GM19238 (cell line): Measurements from ENCODE around the gene PCNA.
A peak's percentile ranks its signal among the peaks of the same experiment; 100 is the strongest.

Experiments used
- DNase-seq: peaks from one replicate; pipeline ENCODE4 v3.0.0; 2011; ENCODE audit warnings: low spot score; ENCODE audit not compliant: insufficient read length

The PCNA gene

DNA sequence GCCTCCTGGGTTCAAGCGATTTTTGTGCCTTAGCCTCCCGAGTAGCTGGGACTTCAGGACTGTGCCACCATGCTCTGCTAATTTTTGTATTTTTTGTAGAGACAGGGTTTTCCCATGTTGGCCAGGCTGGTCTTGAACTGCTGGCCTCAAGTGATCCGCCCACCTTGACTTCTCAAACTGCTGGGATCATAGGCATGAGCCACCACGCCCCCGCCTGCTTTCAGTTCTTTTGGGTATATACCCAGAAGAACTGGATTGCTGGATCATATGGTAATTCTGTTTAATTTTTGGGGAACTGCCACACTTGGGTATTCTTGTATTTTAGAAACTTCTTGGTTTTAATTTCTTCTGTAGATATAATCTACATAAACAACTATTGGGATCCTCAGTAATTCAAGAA, 24.1 kb upstream of the PCNA start:
- DNase-seq = no peak

DNA sequence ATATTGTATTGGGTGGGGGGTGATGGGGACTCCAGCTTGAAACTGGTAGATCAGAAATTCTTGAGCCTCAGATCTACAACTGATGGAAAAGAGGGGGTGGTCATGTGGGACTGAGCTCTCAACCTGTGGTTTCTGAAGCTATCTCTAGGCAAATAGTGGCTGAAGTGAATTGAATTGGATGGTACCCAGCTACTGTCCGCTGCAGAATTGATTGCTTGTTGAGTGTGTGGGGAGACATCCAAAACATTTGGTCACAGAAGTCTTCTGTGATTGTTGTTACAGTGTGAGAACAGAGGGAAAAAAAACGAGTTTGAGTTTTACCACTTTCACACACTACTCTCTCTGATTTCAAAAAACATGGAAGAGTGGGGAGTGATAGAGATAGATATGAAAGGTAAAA, 21.9 kb upstream of the PCNA start:
- no peak for DNase-seq

DNA sequence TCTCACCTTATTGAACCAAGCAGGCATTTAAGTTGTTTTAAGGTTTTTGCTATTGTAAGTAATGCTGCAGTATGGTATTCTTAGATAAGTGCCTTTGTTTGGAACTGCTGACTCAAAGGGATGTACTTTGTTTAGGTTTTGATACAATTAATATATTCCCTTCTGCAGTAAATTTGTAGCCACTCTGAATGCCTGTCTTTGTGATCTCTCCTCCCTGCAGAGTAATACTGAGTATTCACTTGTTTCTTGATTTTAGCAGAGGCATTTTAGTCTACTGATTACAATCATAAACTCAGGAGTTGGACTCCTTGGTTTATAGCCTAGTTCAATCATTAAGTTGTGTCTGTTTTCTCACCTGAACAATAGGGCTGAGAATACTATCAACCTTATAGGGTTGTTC, 20.4 kb upstream of the PCNA start:
- no peak for DNase-seq

DNA sequence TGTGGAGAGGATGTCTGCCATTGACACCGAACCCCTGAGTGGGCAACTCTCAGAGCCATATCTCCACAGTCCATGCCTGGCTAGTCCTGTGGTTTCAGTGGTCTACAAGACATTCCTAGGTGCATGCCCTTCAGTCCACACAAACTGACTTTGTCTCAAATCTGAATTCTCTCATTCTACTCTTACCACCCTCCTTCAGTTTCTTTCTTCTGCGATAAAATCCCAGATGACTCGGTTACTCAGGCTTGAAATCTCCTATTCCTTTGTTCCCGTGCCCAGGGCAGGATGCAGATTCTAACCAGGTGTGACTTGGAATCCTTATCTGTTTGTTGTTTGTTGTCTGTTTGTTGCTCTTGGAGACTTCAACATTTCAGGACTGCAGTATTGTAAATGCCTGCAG, 16.3 kb upstream of the PCNA start:
- DNase-seq = no peak

DNA sequence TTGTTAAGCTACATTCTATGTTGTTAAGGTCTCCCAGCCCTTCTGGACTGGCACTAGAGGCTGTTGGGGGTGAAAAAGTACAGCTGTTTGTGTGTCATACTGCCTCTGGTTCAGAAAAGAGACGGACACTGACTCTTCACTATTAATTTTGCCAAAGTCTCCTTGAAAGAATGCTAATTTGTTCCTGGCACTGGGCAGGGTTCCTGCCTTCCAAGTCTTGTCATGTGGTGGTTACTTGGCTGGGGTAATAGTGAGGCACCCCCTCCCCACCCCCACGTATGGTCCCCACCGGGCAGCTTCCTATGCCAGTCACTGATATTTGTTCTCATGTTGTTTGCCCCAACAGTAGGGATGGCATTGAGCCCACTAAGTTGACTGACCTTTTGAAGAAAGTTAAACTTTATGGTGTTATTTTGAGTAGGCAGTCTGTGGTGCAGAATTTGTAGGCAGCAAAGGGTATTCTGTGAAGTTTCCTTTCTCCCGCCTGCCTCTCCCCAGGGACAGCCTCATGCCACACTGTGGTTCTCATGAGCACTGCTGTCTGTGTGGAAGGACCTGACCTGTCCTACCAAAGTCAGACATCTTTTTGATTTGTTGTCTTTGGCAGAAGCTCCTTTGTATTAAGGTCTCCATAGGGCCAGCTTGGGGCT, 15.7 kb upstream of the PCNA start:
- DNase-seq = no peak

DNA sequence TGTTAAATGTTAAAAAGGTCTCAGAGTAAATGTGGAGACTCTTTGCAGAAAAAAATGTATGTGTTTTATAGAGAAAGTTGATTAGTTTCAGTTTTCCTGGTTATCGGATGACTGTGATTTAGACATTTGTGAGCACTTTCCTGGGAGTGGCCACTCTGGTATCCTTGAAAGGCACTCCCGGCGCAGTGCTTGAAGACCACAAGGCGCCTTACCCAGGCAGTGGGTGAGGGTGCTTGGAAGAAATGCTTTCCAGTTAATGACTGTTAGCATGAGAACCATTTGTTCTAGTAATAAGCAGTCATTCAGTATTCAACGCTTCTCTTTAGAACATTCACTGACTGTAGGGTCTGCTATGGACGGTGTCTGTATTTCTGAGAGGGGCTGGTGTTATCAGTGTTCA, 14.2 kb upstream of the PCNA start:
- DNase-seq = no peak

DNA sequence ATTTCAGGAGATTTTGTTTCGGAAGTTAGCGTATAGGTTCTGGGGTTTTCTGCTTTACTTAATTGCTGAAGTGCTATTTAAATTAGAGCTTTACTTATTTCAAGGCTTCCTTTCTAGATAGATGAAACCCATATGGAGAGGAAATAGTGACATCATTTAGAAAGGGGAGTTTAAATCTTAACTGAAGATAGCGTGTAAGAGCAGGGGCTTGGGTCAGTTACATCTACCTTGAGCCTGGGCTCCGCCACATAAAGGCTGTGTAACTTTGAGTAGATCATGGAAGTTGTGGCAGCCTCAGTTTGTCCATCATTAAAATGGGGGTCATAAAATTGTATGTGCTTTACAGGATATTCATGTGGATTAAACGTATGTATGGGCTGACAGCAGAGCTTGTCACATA, 11.7 kb upstream of the PCNA start:
- DNase-seq = no peak

DNA sequence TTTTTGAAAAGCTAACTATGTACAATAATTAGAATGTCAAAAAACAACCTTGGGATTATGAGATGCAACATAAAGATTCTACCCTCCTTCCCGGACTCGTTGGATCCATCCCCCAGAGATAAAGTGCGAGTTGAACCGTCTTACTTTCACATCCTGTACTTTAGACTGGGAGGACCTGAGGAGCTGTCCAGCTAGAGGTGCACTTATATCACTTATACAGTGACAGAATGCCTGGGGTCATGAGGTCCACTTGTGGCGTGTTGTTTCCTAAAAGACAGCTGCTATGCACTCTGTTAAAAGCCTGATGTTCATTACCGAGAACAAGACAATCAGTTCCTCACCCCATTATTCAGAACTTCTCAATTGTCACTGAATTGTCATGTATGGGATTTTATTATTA, 9.1 kb upstream of the PCNA start:
- DNase-seq = no peak

DNA sequence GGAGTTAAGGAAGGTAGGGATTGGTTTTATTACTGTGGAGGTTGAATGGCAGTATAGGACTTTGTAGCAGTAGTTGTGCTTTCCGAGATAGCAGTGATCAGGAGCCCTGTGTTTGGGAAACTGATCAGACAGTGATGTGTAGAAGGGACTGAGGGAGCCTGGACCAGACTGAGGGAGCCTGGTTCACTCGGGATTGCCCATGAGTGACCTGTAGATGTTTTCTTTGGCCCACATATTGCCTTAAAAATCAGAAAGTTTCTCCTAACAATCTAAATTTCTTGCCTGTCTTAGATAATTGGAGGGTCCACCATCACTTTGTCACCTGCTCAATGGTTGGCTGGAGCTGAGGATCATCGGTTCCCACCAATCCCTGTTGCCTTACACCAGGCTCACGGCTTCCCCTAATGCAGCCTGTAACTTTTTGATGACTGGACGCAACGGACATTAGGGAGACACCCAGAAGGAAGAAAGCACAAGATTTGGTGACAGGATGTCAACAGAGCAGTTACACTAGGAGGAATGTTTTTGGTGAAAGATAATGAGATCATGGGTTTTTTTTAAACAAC, 8.2 kb upstream of the PCNA start:
- no peak for DNase-seq

DNA sequence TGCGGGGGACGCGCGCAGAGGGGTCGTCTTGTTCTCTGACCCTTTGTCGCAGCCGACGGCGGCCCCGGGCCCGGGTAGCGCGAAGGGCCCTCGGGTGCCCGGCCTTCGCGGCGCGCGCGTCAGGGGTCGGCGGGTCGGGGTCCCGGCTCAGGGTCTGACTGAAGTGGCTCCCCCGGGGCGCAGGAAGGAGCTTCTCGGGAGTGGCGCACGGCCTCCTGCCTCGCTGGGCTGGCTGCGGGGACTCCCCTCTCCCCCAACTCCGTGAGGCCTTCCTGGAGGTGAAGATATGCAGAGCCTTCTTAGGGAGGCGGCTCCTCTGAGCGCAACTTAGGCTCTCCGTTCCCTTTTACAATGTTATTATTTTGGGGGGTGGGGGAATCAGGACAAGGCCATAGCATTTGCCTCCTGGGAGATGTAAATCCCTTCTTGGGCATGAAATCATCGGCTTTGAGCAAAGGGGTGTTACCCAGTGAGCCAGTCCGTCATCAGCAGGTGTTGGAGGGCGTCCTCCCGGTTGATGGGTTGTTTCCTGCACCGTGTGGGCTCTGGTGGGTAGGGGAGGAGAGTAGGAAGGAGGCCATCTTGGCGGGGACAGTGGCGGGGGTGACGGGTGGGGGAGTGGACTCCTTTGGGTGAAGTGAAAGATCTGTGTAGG, 7.6 kb upstream of the PCNA start:
- peak; percentile 43 for DNase-seq

DNA sequence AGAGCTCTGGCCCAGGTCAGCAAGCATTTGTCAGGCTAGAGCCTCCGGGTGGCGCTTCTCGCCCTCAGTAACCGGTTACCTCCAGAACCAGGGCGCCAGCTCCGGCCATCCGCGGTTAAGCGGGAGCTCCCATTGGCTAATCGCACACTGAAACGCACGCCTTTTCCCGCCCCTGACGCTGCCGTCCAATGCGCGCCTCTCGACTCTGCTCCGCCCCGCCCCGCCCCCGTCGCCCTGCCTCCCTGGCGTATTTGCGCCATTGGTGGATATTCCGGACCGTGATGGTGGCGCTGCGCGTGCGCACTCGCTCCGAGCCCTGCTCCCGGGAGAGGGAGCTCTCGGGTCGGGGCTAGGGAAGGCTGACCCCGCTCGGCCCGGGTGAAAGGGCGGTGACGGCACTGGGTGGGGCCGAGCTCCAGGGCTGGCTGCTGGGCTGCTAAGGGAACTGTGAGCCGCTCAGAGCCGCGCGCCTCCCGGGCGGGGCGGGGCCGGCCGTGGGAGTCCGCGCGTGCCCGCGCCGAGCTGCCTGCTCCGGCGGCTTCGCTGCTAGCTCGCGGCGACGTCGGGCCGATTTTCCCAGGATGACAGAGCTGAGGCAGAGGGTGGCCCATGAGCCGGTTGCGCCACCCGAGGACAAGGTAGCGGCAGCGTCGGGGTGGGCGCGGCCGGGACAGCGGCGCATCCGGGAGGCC, 6.9 kb upstream of the PCNA start, which contains the start of gene CDS2:
Gene CDS2, plus strand, starts transcription at position 497 of the 692 bp plus-strand sequence. Its CDS starts 85 bp downstream, at position 582.
- DNase-seq = peak; percentile 96

DNA sequence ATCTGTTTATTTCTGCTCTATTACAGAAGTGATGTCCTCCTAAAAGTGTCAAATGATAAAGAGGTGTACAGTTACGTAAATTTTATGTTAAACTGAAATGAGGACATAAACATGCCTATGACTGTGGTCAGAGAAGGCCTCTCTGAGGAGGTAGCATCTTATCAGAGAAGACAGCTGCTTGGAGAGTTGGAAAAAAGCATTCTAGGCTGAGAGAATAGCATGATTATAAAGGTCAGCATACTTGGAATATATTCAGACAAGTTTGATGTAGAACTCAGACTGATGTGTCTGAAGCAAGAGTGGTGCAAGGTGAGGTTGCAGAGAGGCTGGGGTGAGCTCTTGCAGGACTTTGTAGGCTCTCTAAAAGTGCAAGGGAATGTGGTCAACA, 3.1 kb upstream of the PCNA start:
- DNase-seq = no peak

DNA sequence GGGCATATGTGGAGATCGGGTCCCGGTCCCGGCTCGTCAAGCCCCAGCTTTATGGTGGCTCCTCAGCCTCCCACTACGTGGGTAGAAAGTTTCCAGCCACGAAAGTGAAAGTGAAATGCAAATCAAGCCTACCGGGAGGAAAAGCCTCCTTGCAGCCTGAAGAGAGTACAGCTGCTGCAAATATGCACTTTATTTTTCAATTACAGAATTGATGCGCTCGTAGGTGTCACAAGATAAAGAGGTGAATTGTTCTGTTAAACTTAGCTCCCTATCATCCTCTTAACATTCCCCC, 373 bp upstream of the PCNA start:
- no peak for DNase-seq

DNA sequence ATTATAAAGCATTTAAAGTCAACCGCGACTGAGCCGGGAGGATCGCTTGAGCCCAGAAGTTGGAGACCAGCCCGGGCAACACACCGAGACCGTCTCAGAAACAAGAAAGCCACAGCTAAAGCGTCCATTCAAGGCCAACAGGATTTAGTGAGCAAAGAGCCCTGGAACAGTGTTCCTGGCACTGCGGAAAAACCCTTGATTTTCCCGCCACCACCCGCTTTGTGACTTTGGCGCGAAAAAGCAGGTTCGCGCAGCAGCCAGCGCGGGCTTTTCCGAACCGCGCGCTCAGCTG, 669 bp downstream of the PCNA start:
- no peak for DNase-seq

DNA sequence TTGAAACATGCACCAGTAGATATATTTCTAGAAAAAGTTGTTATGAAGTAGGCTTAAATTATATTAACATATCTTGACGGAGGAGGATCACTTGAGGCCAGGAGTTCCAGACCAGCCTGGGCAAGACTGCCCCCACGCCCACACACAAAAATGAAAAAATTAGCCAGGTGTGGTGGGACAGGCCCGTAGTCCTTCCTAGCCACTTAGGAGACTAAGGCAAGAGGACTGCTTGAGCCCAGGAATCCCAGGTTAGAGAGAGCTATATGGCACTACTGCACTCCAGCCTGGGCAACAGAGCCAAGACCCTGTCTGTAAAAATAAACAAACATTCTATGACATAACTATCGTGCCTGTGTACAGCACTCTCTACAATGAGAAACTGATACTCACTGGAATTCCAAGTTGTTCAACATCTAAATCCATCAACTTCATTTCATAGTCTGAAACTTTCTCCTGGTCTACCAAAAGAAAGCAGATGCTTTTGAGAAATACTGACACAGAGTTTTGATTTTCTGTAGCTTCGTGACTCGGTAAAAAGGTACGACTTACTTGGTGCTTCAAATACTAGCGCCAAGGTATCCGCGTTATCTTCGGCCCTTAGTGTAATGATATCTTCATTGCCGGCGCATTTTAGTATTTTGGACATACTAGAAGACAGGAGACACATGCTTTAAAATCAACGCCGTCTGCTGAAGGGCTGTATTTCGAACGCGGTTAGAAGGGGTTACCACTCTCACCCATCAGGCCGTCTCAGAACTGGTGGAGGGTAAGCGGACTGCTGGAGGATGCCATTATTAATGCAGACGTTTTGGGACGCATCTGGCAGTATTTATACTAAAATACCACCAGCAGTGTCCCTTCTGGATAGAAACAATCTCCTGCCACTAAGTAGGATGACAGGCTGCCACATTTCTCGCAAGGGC, 1.3 kb downstream of the PCNA start:
- no peak for DNase-seq

DNA sequence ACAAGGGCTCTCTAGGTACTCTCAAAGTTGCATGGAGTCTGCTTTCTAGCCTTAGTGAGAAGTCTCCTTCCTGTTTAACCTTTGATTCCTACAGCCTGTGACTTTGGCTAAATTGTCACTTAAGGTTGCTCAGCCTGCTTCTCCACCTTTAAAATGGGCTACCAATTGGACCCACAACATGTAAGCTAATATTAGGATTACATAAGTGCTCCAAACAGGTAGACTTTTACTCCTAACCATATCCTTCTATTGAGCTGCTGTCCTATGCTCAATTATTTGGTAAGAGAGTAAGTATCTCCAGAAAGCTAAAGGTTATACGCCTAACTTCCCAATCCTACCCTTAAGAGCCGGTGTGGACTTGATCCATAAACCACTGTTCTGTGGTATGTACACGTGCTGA, 2.9 kb downstream of the PCNA start:
- DNase-seq = no peak

DNA sequence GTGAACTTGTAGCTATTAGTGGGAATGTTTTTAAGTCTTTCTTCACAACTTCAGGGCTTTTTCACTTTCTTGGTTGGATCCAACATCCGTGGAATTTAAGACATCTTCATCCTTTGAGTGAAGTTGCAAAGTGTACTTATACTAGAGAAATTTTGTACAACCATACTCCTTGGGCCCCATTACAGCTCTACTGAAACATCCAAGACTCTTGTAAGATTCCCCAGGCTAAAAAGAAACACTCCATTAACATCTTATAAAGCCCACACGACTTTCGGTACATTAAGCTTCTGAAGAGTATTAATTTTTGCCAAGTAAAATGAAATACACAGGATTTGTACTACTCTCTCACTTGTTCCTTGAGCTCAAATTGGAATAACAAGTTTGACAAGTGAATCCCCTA, 5.4 kb downstream of the PCNA start:
- DNase-seq = no peak

DNA sequence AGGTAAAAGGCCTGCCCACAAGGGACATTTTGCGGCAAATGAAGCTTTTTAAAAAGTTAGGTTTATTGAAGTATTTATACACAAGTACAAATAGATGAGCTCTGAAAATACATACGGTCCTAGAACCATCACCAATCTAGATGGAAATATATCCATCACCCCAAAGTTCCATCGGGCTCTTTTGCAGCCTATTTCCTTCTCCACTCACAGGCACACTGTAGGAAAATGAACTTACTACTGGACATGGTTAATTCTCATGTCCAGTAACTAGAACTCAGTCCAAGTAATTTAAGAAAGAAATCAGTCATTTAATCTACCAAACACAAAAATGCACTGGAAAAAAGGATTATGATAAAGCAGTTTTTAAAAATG, 6.2 kb downstream of the PCNA start:
- DNase-seq = no peak

DNA sequence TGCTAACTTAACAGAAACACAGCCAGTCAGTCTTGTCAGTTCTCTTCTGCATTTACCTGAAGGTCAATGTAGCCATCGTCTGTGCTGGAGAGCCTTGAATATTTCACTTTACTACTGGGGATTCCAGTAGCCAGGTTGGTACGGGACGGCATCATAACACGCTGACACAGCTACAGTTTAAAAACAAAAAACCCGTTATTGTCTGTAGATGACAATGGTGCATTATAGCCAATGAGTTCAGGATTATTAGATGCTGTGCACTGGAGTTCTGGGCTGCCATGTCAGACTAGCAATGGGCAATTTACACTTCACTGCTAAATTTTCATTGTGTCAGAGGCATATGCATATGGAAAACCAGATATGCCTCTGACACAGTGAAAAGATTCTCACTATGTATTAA, 10.5 kb downstream of the PCNA start:
- DNase-seq = no peak

DNA sequence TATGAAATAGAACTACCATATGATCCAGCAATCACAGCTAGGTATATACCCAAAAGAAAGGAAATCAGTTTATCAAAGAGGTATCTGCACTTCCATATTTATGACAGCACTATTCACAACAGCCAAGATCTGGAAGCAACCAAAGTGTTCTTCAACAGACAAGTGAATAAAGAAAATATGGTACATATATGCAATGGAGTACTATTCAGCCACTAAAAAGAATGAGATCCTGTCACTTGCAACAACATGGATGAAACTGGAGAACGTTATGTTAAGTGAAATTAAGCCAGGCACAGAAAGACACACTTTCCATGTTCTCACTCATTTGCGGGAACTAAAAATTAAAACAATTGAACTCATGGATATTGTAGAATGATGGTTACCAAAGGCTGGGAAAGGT, 15.3 kb downstream of the PCNA start:
- no peak for DNase-seq

DNA sequence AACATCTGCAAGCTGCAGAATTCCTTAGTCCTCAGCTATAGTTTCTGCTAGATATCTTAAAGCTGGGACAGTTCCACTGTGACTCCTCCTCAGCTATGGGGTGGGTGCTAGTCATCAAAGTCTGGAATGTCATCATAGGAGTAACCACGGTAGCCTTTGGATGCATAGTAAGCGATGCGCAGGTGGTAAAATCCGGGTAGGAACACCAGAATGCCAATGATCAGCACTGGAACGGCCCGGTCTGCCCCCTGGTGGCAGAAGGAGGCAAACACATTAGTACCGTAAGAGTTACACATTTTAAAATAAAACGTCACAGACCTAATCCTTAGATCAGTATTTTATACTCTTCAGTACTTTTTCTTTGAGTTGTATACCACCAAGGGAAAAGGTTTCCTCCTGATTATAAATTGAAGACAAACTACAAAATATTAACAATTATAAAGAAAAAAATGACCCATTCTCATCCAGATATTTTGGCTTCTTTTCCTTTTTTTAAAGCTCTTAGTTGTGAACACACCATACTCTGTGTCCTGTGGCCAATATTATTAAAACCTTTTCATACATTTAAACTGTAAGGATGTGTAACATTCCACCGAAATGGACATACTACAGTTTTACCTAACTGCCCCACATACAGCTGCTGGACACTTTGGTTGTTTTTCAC, 18.9 kb downstream of the PCNA start:
- peak; percentile 39 for DNase-seq
